H1 (cell line): ENCODE measurements around the gene ARHGAP26. TPM values are rescaled to one million over a fixed set of nuclear protein-coding genes. Genes with fewer than 3 reads are reported as not detected.

Experiments used
- CTCF ChIA-PET: fragments of 300-600 bp; sonication (Branson Sonifier 250); formaldehyde crosslinking; loops from one replicate; lab custom pipeline; 2021; ENCODE audit not compliant: partially characterized antibody; lab: Charles Lee
- POLR2A ChIA-PET: fragments of 300-600 bp; sonication (Branson Sonifier 250); formaldehyde crosslinking; loops from one replicate; lab custom pipeline; 2021; ENCODE audit warnings: inconsistent platforms; ENCODE audit not compliant: partially characterized antibody; lab: Charles Lee
- DNase-seq, 2 experiments: peaks; one replicate each; pipeline versions ENCODE4 v3.0.0 to v3.0.0-alpha.2; 2010 to 2022; ENCODE audit warnings: low spot score in 2 of 2, low read depth in 1 of 2, mixed read lengths in 1 of 2
- FAIRE-seq: peaks from 2 replicates; lab custom pipeline; 2011; peaks lifted over from hg19 to GRCh38; lab: Jason Lieb, UNC
- H2AFZ ChIP-seq: 2 replicates; pipeline ENCODE4 v1.8.1; 2012; ENCODE audit warnings: low read length, inconsistent platforms
- H2AK5ac ChIP-seq: 2 replicates; pipeline ENCODE4 v1.6.1; 2013; ENCODE audit warnings: low read depth, low read length
- H2BK120ac ChIP-seq: replicated peaks from 2 replicates; pipeline ENCODE3; 2013; ENCODE audit warnings: low read depth, low read length, inconsistent platforms
- H2BK12ac ChIP-seq: 2 replicates; pipeline ENCODE4 v1.6.1; 2013; ENCODE audit warnings: low read depth, low read length
- H2BK15ac ChIP-seq: 2 replicates; pipeline ENCODE4 v1.6.1; 2013; ENCODE audit warnings: low read length
- H2BK20ac ChIP-seq: 2 replicates; pipeline ENCODE4 v1.6.1; 2013; ENCODE audit warnings: low read length
- H2BK5ac ChIP-seq: 2 replicates; pipeline ENCODE4 v1.6.1; 2013; ENCODE audit warnings: low read depth, low read length
- H3K14ac ChIP-seq: 2 replicates; pipeline ENCODE4 v1.6.1; 2013; ENCODE audit warnings: inconsistent platforms; ENCODE audit not compliant: insufficient read length
- H3K18ac ChIP-seq: 2 replicates; pipeline ENCODE4 v1.6.1; 2013; ENCODE audit warnings: low read length; ENCODE audit errors: extremely low read depth
- H3K23ac ChIP-seq: 2 replicates; pipeline ENCODE4 v1.6.1; 2013; ENCODE audit warnings: inconsistent platforms; ENCODE audit not compliant: insufficient read length
- H3K23me2 ChIP-seq: 2 replicates; pipeline ENCODE4 v1.6.1; 2013; ENCODE audit warnings: low read depth, low read length
- H3K27ac ChIP-seq: 2 replicates; pipeline ENCODE4 v1.6.1; 2011; ENCODE audit warnings: low read depth, low read length, inconsistent platforms
- H3K27me3 ChIP-seq, 4 experiments: replicated peaks in 1 of 4; 1 replicate in 1 of 4; 2 replicates in 3 of 4; pipeline versions ENCODE4 v1.6.1 to v1.8.1; 2011 to 2013; ENCODE audit warnings: low read length in 3 of 4, mild to moderate bottlenecking in 3 of 4, inconsistent platforms in 2 of 4, mixed read lengths in 2 of 4, moderate library complexity in 1 of 4; ENCODE audit not compliant: control insufficient read depth in 3 of 4, insufficient read depth in 3 of 4; ENCODE audit errors: extremely low read depth in 1 of 4
- H3K36me3 ChIP-seq, 4 experiments: 2 replicates each; pipeline versions ENCODE4 v1.6.1 to v1.8.1; 2011 to 2013; ENCODE audit warnings: mild to moderate bottlenecking in 4 of 4, low read length in 3 of 4, moderate library complexity in 2 of 4, control low read depth in 1 of 4, inconsistent platforms in 1 of 4; ENCODE audit not compliant: insufficient read depth in 4 of 4, control insufficient read depth in 2 of 4
- H3K4ac ChIP-seq: replicated peaks from 2 replicates; pipeline ENCODE3; 2013; ENCODE audit warnings: low read length, low read depth, mixed read lengths, inconsistent platforms; ENCODE audit not compliant: insufficient read length
- H3K4me1 ChIP-seq, 4 experiments: replicated peaks in 1 of 4; 1 replicate in 1 of 4; 2 replicates in 3 of 4; pipeline versions ENCODE4 v1.6.1 to v1.8.1; 2011 to 2013; ENCODE audit warnings: low read length in 3 of 4, inconsistent platforms in 2 of 4, mixed read lengths in 1 of 4; ENCODE audit not compliant: insufficient read depth in 4 of 4, control insufficient read depth in 3 of 4
- H3K4me2 ChIP-seq, 2 experiments: 2 replicates each; pipeline versions ENCODE4 v1.6.1 to v1.8.1; 2011 to 2013; ENCODE audit warnings: low read depth in 2 of 2, low read length in 2 of 2, control low read depth in 1 of 2, inconsistent platforms in 1 of 2, mild to moderate bottlenecking in 1 of 2; ENCODE audit not compliant: insufficient read depth in 1 of 2
- H3K4me3 ChIP-seq, 4 experiments: fragments of 200-600, 300-600 bp in 1 of 4; sonication (generic), shearing (Covaris generic), sonication (Bioruptor Twin) in 1 of 4; 2 replicates each; pipeline versions ENCODE4 v1.5.1 to v1.8.1; 2011 to 2016; ENCODE audit warnings: low read length in 4 of 4, low read depth in 3 of 4, control low read depth in 2 of 4, inconsistent platforms in 2 of 4, mild to moderate bottlenecking in 2 of 4, mixed read lengths in 1 of 4, moderate library complexity in 1 of 4; ENCODE audit not compliant: insufficient read depth in 2 of 4; ENCODE audit errors: extremely low read depth in 1 of 4
- H3K56ac ChIP-seq: replicated peaks from 2 replicates; pipeline ENCODE3; 2013; ENCODE audit warnings: low read depth, mild to moderate bottlenecking, mixed read lengths, low read length, inconsistent platforms; ENCODE audit not compliant: insufficient read length
- H3K79me1 ChIP-seq: 2 replicates; pipeline ENCODE4 v1.6.1; 2013; ENCODE audit warnings: low read depth, low read length, control low read depth
- H3K79me2 ChIP-seq, 2 experiments: 2 replicates each; pipeline versions ENCODE4 v1.6.1 to v1.8.1; 2012 to 2013; ENCODE audit warnings: low read length in 2 of 2, mild to moderate bottlenecking in 2 of 2, inconsistent platforms in 1 of 2; ENCODE audit not compliant: insufficient read depth in 2 of 2, control insufficient read depth in 1 of 2
- H3K9ac ChIP-seq, 4 experiments: replicated peaks in 1 of 4; 1 replicate in 1 of 4; 2 replicates in 3 of 4; pipeline versions ENCODE4 v1.6.1 to v1.8.1; 2011 to 2013; ENCODE audit warnings: low read depth in 3 of 4, low read length in 3 of 4, control low read depth in 2 of 4, mild to moderate bottlenecking in 2 of 4, moderate library complexity in 2 of 4, inconsistent platforms in 1 of 4; ENCODE audit errors: extremely low read depth in 1 of 4
- H3K9me3 ChIP-seq, 2 experiments: 2 replicates each; pipeline versions ENCODE4 v1.6.1 to v1.8.1; 2012 to 2013; ENCODE audit warnings: mild to moderate bottlenecking in 2 of 2, moderate library complexity in 2 of 2, control low read depth in 1 of 2, inconsistent platforms in 1 of 2, low read depth in 1 of 2, low read length in 1 of 2, mixed read lengths in 1 of 2; ENCODE audit not compliant: insufficient read depth in 2 of 2
- H4K20me1 ChIP-seq, 2 experiments: replicated peaks in 1 of 2; 2 replicates each; pipeline versions ENCODE3 to v1.8.1; 2011 to 2013; ENCODE audit warnings: inconsistent platforms in 2 of 2, low read length in 2 of 2, mild to moderate bottlenecking in 1 of 2; ENCODE audit not compliant: insufficient read depth in 2 of 2, control insufficient read depth in 1 of 2
- H4K5ac ChIP-seq: 2 replicates; pipeline ENCODE4 v1.6.1; 2013; ENCODE audit warnings: low read length, low read depth, mixed read lengths, inconsistent platforms; ENCODE audit not compliant: insufficient read length
- H4K8ac ChIP-seq: 2 replicates; pipeline ENCODE4 v1.8.0; 2013; ENCODE audit warnings: mild to moderate bottlenecking, moderate library complexity, low read length, inconsistent platforms; ENCODE audit not compliant: insufficient read depth; ENCODE audit errors: extremely low read depth
- H4K91ac ChIP-seq: replicated peaks from 2 replicates; pipeline ENCODE3; 2013; ENCODE audit warnings: low read length, mixed read lengths, inconsistent platforms; ENCODE audit not compliant: insufficient read length
- BCL11A ChIP-seq, 2 experiments: IDR thresholded peaks; one replicate each; pipeline ENCODE4 v1.6.1; 2011; ENCODE audit warnings: low read depth in 2 of 2, low read length in 2 of 2, mild to moderate bottlenecking in 2 of 2
- BRCA1 ChIP-seq: IDR thresholded peaks from 2 replicates; pipeline ENCODE4 v1.6.1; 2012; ENCODE audit warnings: low read depth, low read length, improper control_type of control experiment
- CTBP2 ChIP-seq: IDR thresholded peaks from 2 replicates; pipeline ENCODE4 v1.7.0; 2011; ENCODE audit warnings: borderline replicate concordance, mild to moderate bottlenecking, moderate library complexity, mixed read lengths, low read length; ENCODE audit not compliant: insufficient read depth, insufficient read length
- CTCF ChIP-seq, 3 experiments: IDR thresholded peaks; 1 replicate in 2 of 3; 2 replicates in 1 of 3; pipeline versions ENCODE4 v1.5.1 to v1.6.1; 2011; ENCODE audit warnings: low read length in 3 of 3, mild to moderate bottlenecking in 3 of 3, inconsistent platforms in 2 of 3, low read depth in 1 of 3, moderate library complexity in 1 of 3; ENCODE audit not compliant: insufficient read depth in 1 of 3; ENCODE audit errors: control extremely low read depth in 1 of 3
- GABPA ChIP-seq: IDR thresholded peaks from 2 replicates; pipeline ENCODE4 v1.6.1; 2011; ENCODE audit warnings: mild to moderate bottlenecking, low read length, moderate library complexity, borderline replicate concordance; ENCODE audit not compliant: insufficient read depth
- HDAC6 ChIP-seq: IDR thresholded peaks from one replicate; pipeline ENCODE4 v1.7.1; 2012; ENCODE audit warnings: low read depth, mild to moderate bottlenecking, inconsistent platforms, low read length, moderate library complexity
- POU5F1 ChIP-seq: IDR thresholded peaks from 2 replicates; pipeline ENCODE4 v1.6.1; 2011; ENCODE audit warnings: low read depth, mild to moderate bottlenecking, low read length, moderate library complexity
- SIRT6 ChIP-seq: IDR thresholded peaks from one replicate; pipeline ENCODE4 v1.7.1; 2012; ENCODE audit warnings: low read length, inconsistent platforms
- SP1 ChIP-seq: IDR thresholded peaks from 2 replicates; pipeline ENCODE4 v1.6.1; 2011; ENCODE audit warnings: low read depth, low read length
- SP2 ChIP-seq: IDR thresholded peaks from 2 replicates; pipeline ENCODE4 v1.6.1; 2012; ENCODE audit warnings: mild to moderate bottlenecking, low read length, inconsistent platforms
- USF2 ChIP-seq: IDR thresholded peaks from 2 replicates; pipeline ENCODE4 v1.6.1; 2011; ENCODE audit warnings: low read length, improper control_type of control experiment
- WGBS, 2 experiments: shearing (Covaris generic) in 1 of 2; methylation state at CpG; one replicate each; pipeline versions ENCODE4 v1.1.6 to v1.1.7; 2013 to 2015; ENCODE audit warnings: low lambda C conversion rate in 2 of 2, mixed read lengths in 2 of 2, inconsistent platforms in 1 of 2, low coverage in 1 of 2, missing lambda C conversion rate in 1 of 2; ENCODE audit not compliant: insufficient replicate concordance in 2 of 2, insufficient coverage in 1 of 2, insufficient read length in 1 of 2; ENCODE audit errors: extremely low coverage in 1 of 2, missing lambda C conversion rate in 1 of 2; 5-methylcytosine and 5-hydroxymethylcytosine counted together
- polyA plus RNA-seq, 7 experiments: library from polyadenylated mRNA; depleted of rRNA in 3 of 7; stranded (reverse) in 5 of 7; unstranded in 2 of 7; fragments of >200 nt in 5 of 7; fragments of 200-250 nt in 2 of 7; gene quantifications; 1 replicate in 5 of 7; 2 replicates in 1 of 7; 4 replicates in 1 of 7; pipeline versions ENCODE4 v1.2.1 to v1.2.3, GENCODE V29; 2011 to 2013; ENCODE audit warnings: missing spikeins in 2 of 7, mixed read lengths in 2 of 7
- total RNA-seq: library from RNA; stranded (reverse); fragmentation: NEBNext Ultra II Directional; extraction: Animal tissue kit (Norgen Biotek cat#: 25700); gene quantifications from 2 replicates; pipeline ENCODE4 v1.2.1, GENCODE V29; 2021

The ARHGAP26 gene
- total and polyA plus RNA-seq, 2 of the 8 experiments (the other 6 are each of a cell fraction or from before 2014, with no cell fraction given): 7.1 to 24.8 TPM

- Histone ChIP-seq H2BK15ac (no peak overlapping the region), H3K18ac (no peak overlapping the region), H3K23ac (no peak overlapping the region), H3K9me3 (no peaks in the 10 kb centered on the region), H3K4me1 (peaks cover 0 to 5% (median 0%) of the 10 kb centered on the region in 4 experiments; a peak in 1 of 7 replicates), H4K20me1 (no peaks in the 10 kb centered on the region), H3K56ac (no peak overlapping the region), H3K14ac (no peak overlapping the region), H2BK5ac (no peak overlapping the region), H4K5ac (no peak overlapping the region), H3K4me3 (no peak overlapping the region), H2BK120ac (no peak overlapping the region), H3K9ac (no peak overlapping the region), H3K79me2 (no peaks in the 10 kb centered on the region), H3K36me3 (peaks cover 0 to 7% (median 0%) of the 10 kb centered on the region in 4 experiments; a peak in 2 of 8 replicates), H3K4ac (no peak overlapping the region), H2AK5ac (no peak overlapping the region), H3K23me2 (no peaks in the 10 kb centered on the region), H3K27ac (no peak overlapping the region), H2BK12ac (no peak overlapping the region), H4K8ac (no peak overlapping the region), H3K79me1 (no peaks in the 10 kb centered on the region), H2AFZ (no peak overlapping the region), H3K4me2 (no peak overlapping the region), H3K27me3 (no peaks in the 10 kb centered on the region), H4K91ac (no peak overlapping the region), H2BK20ac (no peak overlapping the region)
- FAIRE-seq (no peak), DNase-seq (no peak)
- WGBS, 2 experiments: 94% methylated on average over 1 of the region's 1 CpG; no CpG with 5 or more reads in 1 of the 2 experiments
- ChIA-PET CTCF (no interaction called here), POLR2A (no interaction called here)
- TF ChIP-seq HDAC6 (no peak), BRCA1 (no peak), POU5F1 (no peak), CTCF (IDR thresholded peaks at IDR 0.05; ENCODE audit: control extremely low read depth in 1 of 3, insufficient read depth in 1 of 3, low read depth in 1 of 3, low read length in 3 of 3) (no peak), SIRT6 (no peak), SP2 (no peak), BCL11A (IDR thresholded peaks at IDR 0.05; ENCODE audit: low read depth in 2 of 2, low read length in 2 of 2) (no peak), CTBP2 (no peak), GABPA (no peak), USF2 (no peak), SP1 (no peak)
Measured at GRCh38 chr5:143047091-143047490, 276.9 kb downstream of the ARHGAP26 start.
